T47D (cell line): ENCODE data around the gene UNC119.

Source experiments
- DNase-seq, 2 experiments: peaks; one replicate each; pipeline versions ENCODE4 v3.0.0 to v3.0.0-alpha.2; 2011 to 2012; ENCODE audit warnings: low read depth in 1 of 2, low spot score in 1 of 2
- JUND ChIP-seq: IDR thresholded peaks from 2 replicates; pipeline ENCODE4 v1.6.1; 2012; ENCODE audit warnings: low read depth
- in situ Hi-C: cut with HindIII; loops from 2 replicates; pipeline ENCODE4 v1.10.0; 2016; ENCODE audit warnings: low sequenced_read_pairs, low pct_unique_long_range_greater_than_20kb

UNC119 gene

DNA sequence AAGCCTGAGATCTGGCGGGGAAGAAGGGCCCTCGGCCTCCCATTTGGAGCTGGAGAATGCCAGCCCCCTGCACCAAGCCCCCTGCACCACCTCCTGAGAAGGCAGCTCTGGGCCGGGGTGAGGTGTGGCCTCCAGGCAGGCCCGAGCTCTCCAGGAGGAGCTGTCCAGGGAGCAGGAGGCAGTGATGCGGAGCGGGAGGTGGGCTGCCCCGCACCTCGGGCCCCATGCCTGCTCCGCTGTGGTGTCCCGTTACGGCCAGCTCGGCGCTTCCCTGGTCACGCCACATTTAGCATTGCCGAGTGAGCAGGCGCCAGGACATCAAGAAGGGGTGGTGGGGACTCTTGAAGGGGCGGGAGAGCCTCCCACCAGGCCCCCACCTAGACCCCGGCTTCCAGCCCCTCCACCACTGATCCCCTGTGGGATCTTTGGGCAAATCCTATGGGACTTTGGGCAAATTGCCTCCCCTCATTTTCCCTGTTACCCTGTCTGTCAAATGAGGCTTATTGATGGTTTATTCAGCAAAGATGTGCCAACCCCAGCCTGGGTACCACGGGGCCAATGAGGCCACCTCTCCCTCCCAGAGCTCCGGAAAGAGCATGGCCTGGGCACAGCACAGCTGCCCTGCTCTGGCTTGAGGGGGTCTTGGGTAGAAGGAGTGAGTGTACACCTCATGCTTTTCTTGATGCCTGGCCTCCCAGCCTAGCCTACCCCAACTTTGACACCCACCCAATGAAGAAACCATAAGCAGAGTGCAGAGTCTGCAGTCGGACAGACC is 30.9 kb downstream of the UNC119 start:
- in situ Hi-C loops = no loop called here
- DNase-seq = no peak
- TF ChIP-seq JUND = no peak

- TF ChIP-seq JUND = no peak
- no peak for DNase-seq
- in situ Hi-C loops = no loop called here
These were observed 31.7 kb downstream of the UNC119 start for GRCh38 chr17:28520687-28521086.

GRCh38 chr17:28519236-28519635 is 33.2 kb downstream of the UNC119 start:
- in situ Hi-C loops = no loop called here
- DNase-seq = no peak

DNA sequence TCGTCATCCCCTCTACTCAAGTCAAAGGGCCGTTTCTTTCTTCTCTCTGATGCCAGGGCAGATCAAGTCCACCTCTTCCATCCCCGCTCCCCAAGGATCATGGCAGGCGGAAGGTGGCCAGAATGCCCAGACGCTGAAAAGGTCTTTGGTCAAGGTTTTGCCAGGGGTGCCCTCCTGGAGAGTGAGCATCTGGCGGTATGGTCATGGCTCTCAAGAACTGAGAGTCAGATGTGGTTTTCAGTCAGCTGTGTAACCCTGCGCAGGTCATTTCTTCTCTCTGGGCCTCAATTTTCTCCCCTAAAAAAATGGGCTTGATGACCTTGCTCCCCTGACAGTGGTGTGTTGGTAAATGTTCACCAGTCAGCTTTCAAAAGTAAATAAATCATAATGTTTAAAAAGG is 33.8 kb downstream of the UNC119 start:
- in situ Hi-C loops = no loop called here
- TF ChIP-seq JUND = no peak
- no peak for DNase-seq

More at GRCh38 chr17:28519236-28519635, 33.2 kb downstream of the UNC119 start:
- no peak for TF ChIP-seq JUND

GRCh38 chr17:28518132-28518531 is 34.3 kb downstream of the UNC119 start:
- DNase-seq = no peak
- in situ Hi-C loops = no loop called here
- no peak for TF ChIP-seq JUND

DNA sequence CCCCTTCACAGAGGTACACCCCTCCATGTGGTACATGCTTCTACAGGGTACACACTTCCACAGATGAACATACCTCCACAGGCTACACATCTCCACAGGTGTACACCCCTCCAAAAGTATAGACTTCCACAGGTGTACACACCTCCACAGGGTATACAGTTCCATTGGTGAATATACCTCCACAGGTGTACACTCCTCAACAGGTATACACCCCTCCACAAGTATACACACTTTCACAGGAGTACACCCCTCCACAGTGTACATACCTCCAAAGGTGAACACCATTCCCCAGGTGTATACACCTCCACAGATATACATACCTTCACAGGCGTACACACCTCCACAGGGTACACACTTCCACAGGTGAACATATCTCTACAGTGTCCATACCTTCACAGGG is 36.9 kb downstream of the UNC119 start:
- in situ Hi-C loops = no loop called here

GRCh38 chr17:28514561-28515002 is 37.8 kb downstream of the UNC119 start:
- TF ChIP-seq JUND = no peak

More for the DNA sequence above, 36.9 kb downstream of the UNC119 start:
- no peak for TF ChIP-seq JUND
- no peak for DNase-seq

GRCh38 chr17:28513476-28513875 is 38.9 kb downstream of the UNC119 start:
- no peak for TF ChIP-seq JUND
- no peak for DNase-seq
- in situ Hi-C loops = no loop called here

More at GRCh38 chr17:28514561-28515002, 37.8 kb downstream of the UNC119 start:
- in situ Hi-C loops = no loop called here
- no peak for DNase-seq

- in situ Hi-C loops = no loop called here
- DNase-seq = no peak
- no peak for TF ChIP-seq JUND
These were observed 40.5 kb downstream of the UNC119 start for GRCh38 chr17:28511858-28512461.

- DNase-seq = no peak
- TF ChIP-seq JUND = no peak
- in situ Hi-C loops = no loop called here
These were observed 42.6 kb downstream of the UNC119 start for GRCh38 chr17:28509789-28510188.

DNA sequence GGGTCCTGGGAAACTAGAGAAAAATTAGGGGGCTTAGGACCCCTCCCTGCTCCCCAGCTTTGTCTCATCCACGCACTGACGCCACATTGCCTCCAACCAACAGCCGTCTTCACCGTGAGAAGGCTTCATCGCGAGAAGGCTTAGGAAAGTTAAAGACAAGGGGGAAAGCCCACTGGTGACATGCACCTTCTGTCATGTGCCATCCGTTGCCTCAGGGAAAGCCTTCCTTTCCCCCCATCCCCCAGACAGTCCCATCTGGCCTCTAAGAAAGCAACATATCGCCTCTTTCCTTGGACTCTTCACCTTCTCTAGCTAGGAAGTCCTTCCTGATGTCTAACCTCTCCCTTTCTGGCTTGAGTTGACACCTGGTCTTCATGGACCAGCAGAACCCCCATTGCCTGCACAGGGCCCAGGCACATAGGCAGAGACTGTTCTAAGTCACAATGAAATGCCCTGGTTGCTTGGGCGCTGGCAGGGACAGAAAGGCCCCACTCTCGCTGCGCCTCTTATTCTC is 44.2 kb downstream of the UNC119 start:
- TF ChIP-seq JUND = no peak
- in situ Hi-C loops = no loop called here
- DNase-seq = no peak

DNA sequence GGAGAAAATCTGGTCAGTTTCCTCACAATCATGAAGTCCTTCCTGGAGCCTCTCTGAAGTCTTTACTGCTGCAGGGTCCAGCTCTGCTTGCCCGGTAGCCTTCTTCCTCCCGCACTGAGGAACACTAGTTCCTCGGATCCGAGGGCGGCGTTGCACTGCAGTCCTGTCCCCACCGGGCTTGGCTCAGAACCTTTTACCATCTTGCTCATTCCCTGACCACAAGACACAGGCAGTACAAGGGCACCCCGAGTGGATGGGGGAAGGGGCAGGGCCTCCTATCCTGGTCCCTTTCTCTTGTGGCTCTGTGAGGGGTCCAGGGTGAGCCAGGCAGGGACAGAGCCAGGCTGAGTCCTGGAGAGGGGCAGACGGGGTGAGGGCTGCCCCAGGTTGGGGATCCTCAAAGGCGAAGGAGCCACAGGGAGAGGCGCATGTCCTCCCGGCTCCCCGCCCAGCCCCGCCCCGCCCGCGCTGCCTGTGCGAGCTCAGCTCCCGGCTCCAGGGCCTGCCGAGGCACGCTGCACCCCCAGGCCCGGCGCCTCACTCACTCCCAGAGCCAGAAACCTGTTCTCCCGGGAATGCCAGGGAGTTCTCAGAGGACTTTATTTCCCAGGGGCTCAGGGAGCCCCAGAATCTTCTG is 44.7 kb downstream of the UNC119 start:
- DNase-seq = peak; percentile 77 to 92
- TF ChIP-seq JUND = no peak
- in situ Hi-C loops = no loop called here
